KMS-11 (cell line): ENCODE data around the gene WSCD2.

ENCODE experiments used
- H2AFZ ChIP-seq: fragments of 200-600 bp; sonication (generic); 2 replicates; pipeline ENCODE4 v1.6.1; 2016; ENCODE audit warnings: antibody characterized with exemption, mixed run types, low read depth
- H3K27ac ChIP-seq: fragments of 200-600 bp; sonication (generic); 2 replicates; pipeline ENCODE4 v1.6.1; 2016; ENCODE audit warnings: mild to moderate bottlenecking, mixed run types
- H3K27me3 ChIP-seq: fragments of 200-600 bp; sonication (generic); 2 replicates; pipeline ENCODE4 v1.6.1; 2017; ENCODE audit warnings: mild to moderate bottlenecking, low read depth, mixed run types, moderate library complexity; ENCODE audit not compliant: insufficient read depth
- H3K36me3 ChIP-seq: fragments of 200-600 bp; sonication (generic); 2 replicates; pipeline ENCODE4 v1.6.1; 2017; ENCODE audit warnings: mild to moderate bottlenecking, mixed run types; ENCODE audit not compliant: insufficient read depth
- H3K4me1 ChIP-seq: fragments of 200-600 bp; sonication (generic); 2 replicates; pipeline ENCODE4 v1.6.1; 2016; ENCODE audit warnings: mild to moderate bottlenecking, low read depth, mixed run types; ENCODE audit not compliant: poor library complexity, severe bottlenecking
- H3K4me2 ChIP-seq: fragments of 200-600 bp; sonication (generic); 2 replicates; pipeline ENCODE4 v1.7.0; 2016; ENCODE audit warnings: mild to moderate bottlenecking, mixed run types
- H3K4me3 ChIP-seq: fragments of 200-600 bp; sonication (generic); IDR thresholded peaks from 2 replicates; pipeline ENCODE4 v1.6.1; 2017; ENCODE audit warnings: low read depth, low read length, mixed read lengths; ENCODE audit not compliant: insufficient read depth
- H3K79me2 ChIP-seq: fragments of 200-600 bp; sonication (generic); 2 replicates; pipeline ENCODE4 v1.6.1; 2016; ENCODE audit warnings: low read depth, mixed run types; ENCODE audit not compliant: insufficient read depth
- H3K9ac ChIP-seq: fragments of 200-600 bp; sonication (generic); 2 replicates; pipeline ENCODE4 v1.6.1; 2016; ENCODE audit warnings: mild to moderate bottlenecking, mixed run types
- H4K20me1 ChIP-seq: fragments of 200-600 bp; sonication (generic); 2 replicates; pipeline ENCODE4 v1.6.1; 2016; ENCODE audit warnings: mild to moderate bottlenecking, mixed run types; ENCODE audit not compliant: insufficient read depth
- CTCF ChIP-seq: fragments of 200-600 bp; sonication (generic); conservative IDR thresholded peaks from 2 replicates; pipeline ENCODE4 v1.6.1; 2017; ENCODE audit warnings: low read depth, mild to moderate bottlenecking, antibody characterized with exemption, low read length, moderate library complexity, mixed read lengths

WSCD2 gene

DNA sequence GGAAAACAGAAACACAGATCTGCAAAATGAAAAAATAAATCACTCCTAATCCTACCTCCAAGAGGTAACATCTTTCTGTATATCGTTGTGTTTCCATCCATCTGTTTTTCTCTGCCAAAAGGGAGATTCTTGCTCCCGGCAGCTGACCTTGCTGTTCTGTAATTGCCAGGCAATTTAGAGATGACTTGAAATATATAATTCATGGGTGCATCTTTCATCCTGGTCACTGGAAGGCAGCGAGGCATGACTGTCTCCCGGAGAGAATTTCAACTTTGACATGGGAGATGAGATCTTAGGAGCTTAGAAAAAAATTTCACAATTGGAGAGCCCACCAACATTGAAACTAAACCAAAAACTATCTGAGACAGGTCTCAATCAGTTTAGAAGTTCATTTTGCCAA lies 53.0 kb downstream of the WSCD2 start:
- TF ChIP-seq CTCF, result no peak
- Histone ChIP-seq H3K36me3 (no peaks in the 10 kb centered on the region), H4K20me1 (no peaks in the 10 kb centered on the region), H3K4me1 (no peaks in the 10 kb centered on the region), H2AFZ (no peak overlapping the region), H3K79me2 (no peaks in the 10 kb centered on the region), H3K27me3 (no peaks in the 10 kb centered on the region), H3K4me3 (no peak overlapping the region), H3K27ac (no peak overlapping the region), H3K4me2 (no peak overlapping the region), H3K9ac (no peak overlapping the region)

- TF ChIP-seq CTCF, result no peak
- Histone ChIP-seq H3K36me3 (no peaks in the 10 kb centered on the region), H3K79me2 (no peaks in the 10 kb centered on the region), H3K27me3 (no peaks in the 10 kb centered on the region), H3K4me2 (no peak overlapping the region), H3K4me3 (no peak overlapping the region), H3K27ac (no peak overlapping the region), H3K9ac (no peak overlapping the region), H2AFZ (no peak overlapping the region), H3K4me1 (no peaks in the 10 kb centered on the region), H4K20me1 (no peaks in the 10 kb centered on the region)
Measured at GRCh38 chr12:108185002-108185401, 55.9 kb downstream of the WSCD2 start.

DNA sequence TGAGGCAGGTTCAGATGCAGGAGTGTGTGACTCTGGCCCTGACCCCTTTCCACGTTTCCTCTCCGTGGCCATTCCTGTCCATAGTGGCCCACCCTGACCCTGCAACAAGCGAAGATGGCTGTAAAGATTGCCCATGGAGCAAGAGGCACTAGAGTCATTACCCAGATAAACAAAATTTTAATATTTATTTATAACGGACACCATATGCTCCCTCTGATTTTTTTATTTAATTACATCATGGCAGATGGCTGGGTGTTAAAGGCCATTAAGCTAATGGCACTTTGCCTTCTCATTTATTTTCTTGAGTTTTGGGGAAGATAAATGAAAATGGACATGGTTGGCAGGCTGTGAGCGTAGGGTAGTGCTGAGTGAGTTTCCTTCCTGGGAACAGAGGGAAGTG lies 58.7 kb downstream of the WSCD2 start:
- H3K4me2 ChIP-seq, result no peak overlapping the region
- H3K79me2 ChIP-seq, result no peaks in the 10 kb centered on the region
- no peaks in the 10 kb centered on the region for H4K20me1 ChIP-seq
- H3K36me3 ChIP-seq, result no peaks in the 10 kb centered on the region
- H3K4me1 ChIP-seq, result no peaks in the 10 kb centered on the region
- H3K27me3 ChIP-seq, result no peaks in the 10 kb centered on the region
- H3K4me3 ChIP-seq, result no peak overlapping the region
- H3K27ac ChIP-seq, result no peak overlapping the region
- no peak overlapping the region for H2AFZ ChIP-seq
- no peak for TF ChIP-seq CTCF
- H3K9ac ChIP-seq, result no peak overlapping the region

- Histone ChIP-seq H3K4me2 (no peak overlapping the region), H3K4me3 (no peak overlapping the region), H3K27me3 (no peaks in the 10 kb centered on the region), H3K27ac (no peak overlapping the region), H4K20me1 (no peaks in the 10 kb centered on the region), H3K4me1 (no peaks in the 10 kb centered on the region), H3K79me2 (no peaks in the 10 kb centered on the region), H3K9ac (no peak overlapping the region), H3K36me3 (no peaks in the 10 kb centered on the region), H2AFZ (no peak overlapping the region)
- no peak for TF ChIP-seq CTCF
Measured at GRCh38 chr12:108190529-108190928, 61.4 kb downstream of the WSCD2 start.

GRCh38 chr12:108191086-108191485 lies 62.0 kb downstream of the WSCD2 start:
- Histone ChIP-seq H3K9ac (no peak overlapping the region), H3K4me3 (no peak overlapping the region), H4K20me1 (no peaks in the 10 kb centered on the region), H3K4me2 (no peak overlapping the region), H3K4me1 (no peaks in the 10 kb centered on the region), H3K27me3 (no peaks in the 10 kb centered on the region), H3K36me3 (no peaks in the 10 kb centered on the region), H3K27ac (no peak overlapping the region), H2AFZ (no peak overlapping the region), H3K79me2 (no peaks in the 10 kb centered on the region)
- no peak for TF ChIP-seq CTCF
